Vagina (tissue), 2 donors: ENCODE data around the gene ZNF483.

Experiments
- POLR2A ChIP-seq, 2 donors: fragments of 450-650 bp; IDR thresholded peaks; one replicate each; pipeline ENCODE4 v1.6.1; 2017; ENCODE audit warnings: antibody characterized with exemption in 2 of 2, mild to moderate bottlenecking in 2 of 2, moderate library complexity in 2 of 2
- TF ChIP-seq, protein P1 (sequence below), 3 experiments: fragments of 450-650 bp in 2 of 3; fragments of 200-600 bp in 1 of 3; sonication (generic) in 1 of 3; IDR thresholded peaks; one replicate each; pipeline ENCODE4 v1.5.1; 2017 to 2019; ENCODE audit warnings: antibody characterized with exemption in 3 of 3, mild to moderate bottlenecking in 2 of 3, moderate library complexity in 2 of 3

DNA sequence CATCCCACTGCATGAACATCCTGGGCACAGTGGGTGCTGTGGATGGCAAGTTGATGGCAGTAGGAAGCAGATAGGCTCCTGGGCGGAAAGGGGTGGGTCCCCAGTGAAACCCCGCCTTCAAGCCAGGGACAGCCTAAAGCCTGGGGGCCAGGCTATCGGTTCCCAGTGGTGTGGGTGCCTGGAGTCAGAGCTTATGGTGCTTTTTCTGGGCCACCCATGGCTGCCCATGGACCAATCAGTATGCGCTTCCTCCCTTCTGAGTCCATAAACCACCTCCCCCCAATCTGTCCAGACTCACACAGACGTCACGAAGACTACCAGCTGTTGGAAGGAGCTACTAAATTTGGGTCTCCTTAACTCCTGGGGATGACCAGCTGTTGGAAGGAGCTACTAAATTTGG is 23.3 kb upstream of the ZNF483 start:
- TF ChIP-seq, protein P1, sequence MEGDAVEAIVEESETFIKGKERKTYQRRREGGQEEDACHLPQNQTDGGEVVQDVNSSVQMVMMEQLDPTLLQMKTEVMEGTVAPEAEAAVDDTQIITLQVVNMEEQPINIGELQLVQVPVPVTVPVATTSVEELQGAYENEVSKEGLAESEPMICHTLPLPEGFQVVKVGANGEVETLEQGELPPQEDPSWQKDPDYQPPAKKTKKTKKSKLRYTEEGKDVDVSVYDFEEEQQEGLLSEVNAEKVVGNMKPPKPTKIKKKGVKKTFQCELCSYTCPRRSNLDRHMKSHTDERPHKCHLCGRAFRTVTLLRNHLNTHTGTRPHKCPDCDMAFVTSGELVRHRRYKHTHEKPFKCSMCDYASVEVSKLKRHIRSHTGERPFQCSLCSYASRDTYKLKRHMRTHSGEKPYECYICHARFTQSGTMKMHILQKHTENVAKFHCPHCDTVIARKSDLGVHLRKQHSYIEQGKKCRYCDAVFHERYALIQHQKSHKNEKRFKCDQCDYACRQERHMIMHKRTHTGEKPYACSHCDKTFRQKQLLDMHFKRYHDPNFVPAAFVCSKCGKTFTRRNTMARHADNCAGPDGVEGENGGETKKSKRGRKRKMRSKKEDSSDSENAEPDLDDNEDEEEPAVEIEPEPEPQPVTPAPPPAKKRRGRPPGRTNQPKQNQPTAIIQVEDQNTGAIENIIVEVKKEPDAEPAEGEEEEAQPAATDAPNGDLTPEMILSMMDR (IDR thresholded peaks at IDR 0.05), result no peak
- no peak for TF ChIP-seq POLR2A (IDR thresholded peaks at IDR 0.05)
